ENCODE measurements around the gene SEMA5B.

DNA sequence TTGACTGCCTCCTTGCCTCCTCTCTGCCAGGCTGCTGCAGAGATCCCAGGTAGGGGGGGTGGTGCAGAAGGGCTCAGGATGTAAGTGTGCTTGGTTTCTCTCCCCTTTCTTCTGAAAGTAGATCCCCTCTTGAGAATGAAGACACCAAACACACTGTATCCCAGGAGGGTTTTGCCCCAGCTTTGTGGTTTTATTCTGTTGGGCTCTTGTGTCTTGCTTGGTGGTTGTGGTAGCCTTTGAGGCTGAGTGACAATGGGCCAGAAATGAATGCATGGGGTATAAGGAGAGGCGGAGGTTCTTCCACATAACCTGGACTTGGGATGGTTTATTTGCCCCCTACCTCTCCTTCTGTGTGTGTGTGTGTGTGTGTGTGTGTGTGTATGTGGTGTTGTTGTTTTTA, 45.0 kb upstream of the SEMA5B start:
- TF ChIP-seq, protein P1, sequence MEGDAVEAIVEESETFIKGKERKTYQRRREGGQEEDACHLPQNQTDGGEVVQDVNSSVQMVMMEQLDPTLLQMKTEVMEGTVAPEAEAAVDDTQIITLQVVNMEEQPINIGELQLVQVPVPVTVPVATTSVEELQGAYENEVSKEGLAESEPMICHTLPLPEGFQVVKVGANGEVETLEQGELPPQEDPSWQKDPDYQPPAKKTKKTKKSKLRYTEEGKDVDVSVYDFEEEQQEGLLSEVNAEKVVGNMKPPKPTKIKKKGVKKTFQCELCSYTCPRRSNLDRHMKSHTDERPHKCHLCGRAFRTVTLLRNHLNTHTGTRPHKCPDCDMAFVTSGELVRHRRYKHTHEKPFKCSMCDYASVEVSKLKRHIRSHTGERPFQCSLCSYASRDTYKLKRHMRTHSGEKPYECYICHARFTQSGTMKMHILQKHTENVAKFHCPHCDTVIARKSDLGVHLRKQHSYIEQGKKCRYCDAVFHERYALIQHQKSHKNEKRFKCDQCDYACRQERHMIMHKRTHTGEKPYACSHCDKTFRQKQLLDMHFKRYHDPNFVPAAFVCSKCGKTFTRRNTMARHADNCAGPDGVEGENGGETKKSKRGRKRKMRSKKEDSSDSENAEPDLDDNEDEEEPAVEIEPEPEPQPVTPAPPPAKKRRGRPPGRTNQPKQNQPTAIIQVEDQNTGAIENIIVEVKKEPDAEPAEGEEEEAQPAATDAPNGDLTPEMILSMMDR (optimal IDR thresholded peaks at IDR 0.05 in 1 of 3, IDR thresholded peaks at IDR 0.05 in 1 of 3, conservative IDR thresholded peaks at IDR 0.05 in 1 of 3; ENCODE audit: extremely low read depth in 1 of 3, insufficient read depth in 2 of 3, low read length in 3 of 3) = no peak
- no peak for TF ChIP-seq EZH2 (IDR thresholded peaks at IDR 0.05; ENCODE audit: low read length)
